ENCODE results near the gene ZKSCAN1. TPM values are rescaled to one million over a fixed set of nuclear protein-coding genes. Genes with fewer than 3 reads are reported as not detected.
"Not testable (repeated sequence)": the region's sequence is repeated elsewhere in the genome, so short reads cannot be mapped to it uniquely, and the experiment has no call there.

ZKSCAN1 gene
- polyA plus RNA-seq, 3 donors, result 42.4 to 68.8 (median 63.1) TPM

- no peak for DNase-seq
These were observed 20.6 kb upstream of the ZKSCAN1 start for GRCh38 chr7:99994819-99995218.

GRCh38 chr7:99996755-99997544 lies 18.4 kb upstream of the ZKSCAN1 start:
- no peak for DNase-seq

- peak; percentile 42 for DNase-seq
These were observed 17.8 kb upstream of the ZKSCAN1 start for GRCh38 chr7:99997545-99998137.

GRCh38 chr7:100000239-100000638 lies 15.2 kb upstream of the ZKSCAN1 start:
- no peak for DNase-seq

GRCh38 chr7:100003711-100004661 lies 11.4 kb upstream of the ZKSCAN1 start:
- no peak for DNase-seq

GRCh38 chr7:100007887-100008286 lies 7.5 kb upstream of the ZKSCAN1 start:
- DNase-seq, result no peak

GRCh38 chr7:100008525-100008924 lies 6.9 kb upstream of the ZKSCAN1 start:
- DNase-seq, result no peak

- DNase-seq, result not testable (repeated sequence)
These were observed 5.4 kb upstream of the ZKSCAN1 start for GRCh38 chr7:100009952-100010351.

- no peak for DNase-seq
These were observed 4.5 kb upstream of the ZKSCAN1 start for GRCh38 chr7:100010901-100011300.

- no peak for DNase-seq
These were observed 3.9 kb upstream of the ZKSCAN1 start for GRCh38 chr7:100011516-100011915.

GRCh38 chr7:100012385-100013327 lies 2.7 kb upstream of the ZKSCAN1 start:
- not testable (repeated sequence) for DNase-seq

- DNase-seq, result no peak
These were observed 2.1 kb upstream of the ZKSCAN1 start for GRCh38 chr7:100013328-100013676.

- peak; percentile 29 for DNase-seq
These were observed 962 bp downstream of the ZKSCAN1 start for GRCh38 chr7:100016215-100016901.

- no peak for DNase-seq
These were observed 1.9 kb downstream of the ZKSCAN1 start for GRCh38 chr7:100017300-100017699.

GRCh38 chr7:100017875-100018274 lies 2.5 kb downstream of the ZKSCAN1 start:
- DNase-seq, result no peak

- DNase-seq, result no peak
These were observed 4.5 kb downstream of the ZKSCAN1 start for GRCh38 chr7:100019908-100020307.

GRCh38 chr7:100021297-100021696 lies 5.9 kb downstream of the ZKSCAN1 start:
- DNase-seq, result no peak

- no peak for DNase-seq
These were observed 7.2 kb downstream of the ZKSCAN1 start for GRCh38 chr7:100022621-100023020.

- DNase-seq, result no peak
These were observed 8.1 kb downstream of the ZKSCAN1 start for GRCh38 chr7:100023526-100023925.

- no peak for DNase-seq
These were observed 8.7 kb downstream of the ZKSCAN1 start for GRCh38 chr7:100024020-100024619.

All from renal pelvis (tissue), 4 donors.